ENCODE data around the gene SYCP2.

SYCP2 gene

GRCh38 chr20:59817406-59817805 is 116.0 kb downstream of the SYCP2 start:
- no peak overlapping the region for H3K27ac ChIP-seq (ENCODE audit: low read length, poor library complexity, severe bottlenecking)
- no peak overlapping the region for H2BK15ac ChIP-seq (ENCODE audit: low read depth, poor library complexity, severe bottlenecking)
- no peak overlapping the region for H2BK12ac ChIP-seq (ENCODE audit: low read length in 2 of 2)
- no peak overlapping the region for H3K4me2 ChIP-seq (ENCODE audit: low read length, poor library complexity, severe bottlenecking)
- H3K9me3 ChIP-seq (ENCODE audit: control insufficient read depth, low read length): no peaks in the 10 kb centered on the region
- no peak overlapping the region for H3K4me3 ChIP-seq (ENCODE audit: insufficient read depth in 1 of 2, low read depth in 1 of 2, low read length in 2 of 2)
- no peak overlapping the region for H3K23ac ChIP-seq (ENCODE audit: low read length in 2 of 2)
- no peak overlapping the region for H2AFZ ChIP-seq (ENCODE audit: low read depth, low read length)
- no peak overlapping the region for H3K4ac ChIP-seq (ENCODE audit: low read depth in 1 of 2, low read length in 2 of 2)
- H3K79me1 ChIP-seq (replicated peaks; ENCODE audit: low read length, poor library complexity, severe bottlenecking): no peaks in the 10 kb centered on the region
- no peak overlapping the region for H2BK5ac ChIP-seq (ENCODE audit: low read depth, low read length, poor library complexity, severe bottlenecking)
- H3K14ac ChIP-seq (ENCODE audit: low read length in 2 of 2): no peak overlapping the region
- no peaks in the 10 kb centered on the region for H3K36me3 ChIP-seq (ENCODE audit: control insufficient read depth in 1 of 2, insufficient read depth in 2 of 2, low read depth in 1 of 2, low read length in 2 of 2)
- no peak overlapping the region for H4K91ac ChIP-seq (ENCODE audit: low read length)
- H3K27me3 ChIP-seq (ENCODE audit: control insufficient read depth in 1 of 2, insufficient read depth in 1 of 2, low read length in 2 of 2): peaks cover 0 to 38% of the 10 kb centered on the region in 2 experiments
- H4K8ac ChIP-seq (ENCODE audit: low read length): no peak overlapping the region
- 73% methylated on average over 4 of the region's 4 CpGs for WGBS
- H3K9ac ChIP-seq (ENCODE audit: low read length): no peak overlapping the region
- DNase-seq: no peak
- no peak overlapping the region for H2BK120ac ChIP-seq (ENCODE audit: low read depth, low read length)
- H3K18ac ChIP-seq (ENCODE audit: low read depth in 1 of 2, low read length in 2 of 2): no peak overlapping the region
- no peaks in the 10 kb centered on the region for H3K4me1 ChIP-seq (ENCODE audit: control insufficient read depth, insufficient read depth, low read depth, low read length)
- no peak overlapping the region for H2AK5ac ChIP-seq (ENCODE audit: low read length, severe bottlenecking)

- 56% methylated on average over 4 of the region's 4 CpGs for WGBS
- Histone ChIP-seq H3K79me1 (replicated peaks; ENCODE audit: low read length, poor library complexity, severe bottlenecking) (no peaks in the 10 kb centered on the region), H3K4me1 (ENCODE audit: control insufficient read depth, insufficient read depth, low read depth, low read length) (no peaks in the 10 kb centered on the region), H4K91ac (ENCODE audit: low read length) (no peak overlapping the region), H3K4me2 (ENCODE audit: low read length, poor library complexity, severe bottlenecking) (no peak overlapping the region), H3K18ac (ENCODE audit: low read depth in 1 of 2, low read length in 2 of 2) (no peak overlapping the region), H2BK15ac (ENCODE audit: low read depth, poor library complexity, severe bottlenecking) (no peak overlapping the region), H3K36me3 (ENCODE audit: control insufficient read depth in 1 of 2, insufficient read depth in 2 of 2, low read depth in 1 of 2, low read length in 2 of 2) (no peaks in the 10 kb centered on the region), H2BK120ac (ENCODE audit: low read depth, low read length) (no peak overlapping the region), H3K9me3 (ENCODE audit: control insufficient read depth, low read length) (no peaks in the 10 kb centered on the region), H3K27me3 (ENCODE audit: control insufficient read depth in 1 of 2, insufficient read depth in 1 of 2, low read length in 2 of 2) (peaks cover 0 to 39% of the 10 kb centered on the region in 2 experiments), H3K27ac (ENCODE audit: low read length, poor library complexity, severe bottlenecking) (no peak overlapping the region), H2AFZ (ENCODE audit: low read depth, low read length) (no peak overlapping the region), H2BK12ac (ENCODE audit: low read length in 2 of 2) (no peak overlapping the region), H3K23ac (ENCODE audit: low read length in 2 of 2) (no peak overlapping the region), H3K9ac (ENCODE audit: low read length) (no peak overlapping the region), H2AK5ac (ENCODE audit: low read length, severe bottlenecking) (no peak overlapping the region), H4K8ac (ENCODE audit: low read length) (no peak overlapping the region), H3K14ac (ENCODE audit: low read length in 2 of 2) (no peak overlapping the region), H3K4me3 (ENCODE audit: insufficient read depth in 1 of 2, low read depth in 1 of 2, low read length in 2 of 2) (no peak overlapping the region), H2BK5ac (ENCODE audit: low read depth, low read length, poor library complexity, severe bottlenecking) (no peak overlapping the region), H3K4ac (ENCODE audit: low read depth in 1 of 2, low read length in 2 of 2) (no peak overlapping the region)
- no peak for DNase-seq
Observed at GRCh38 chr20:59816146-59816738, 117.2 kb downstream of the SYCP2 start.

GRCh38 chr20:59814840-59815340 is 118.5 kb downstream of the SYCP2 start:
- H3K9me3 ChIP-seq (ENCODE audit: control insufficient read depth, low read length): no peaks in the 10 kb centered on the region
- no peak overlapping the region for H3K4ac ChIP-seq (ENCODE audit: low read depth in 1 of 2, low read length in 2 of 2)
- no peak overlapping the region for H3K14ac ChIP-seq (ENCODE audit: low read length in 2 of 2)
- H3K4me3 ChIP-seq (ENCODE audit: insufficient read depth in 1 of 2, low read depth in 1 of 2, low read length in 2 of 2): no peak overlapping the region
- no peak overlapping the region for H3K4me2 ChIP-seq (ENCODE audit: low read length, poor library complexity, severe bottlenecking)
- H4K91ac ChIP-seq (ENCODE audit: low read length): no peak overlapping the region
- no peak overlapping the region for H2BK5ac ChIP-seq (ENCODE audit: low read depth, low read length, poor library complexity, severe bottlenecking)
- H2BK120ac ChIP-seq (ENCODE audit: low read depth, low read length): no peak overlapping the region
- H3K4me1 ChIP-seq (ENCODE audit: control insufficient read depth, insufficient read depth, low read depth, low read length): no peaks in the 10 kb centered on the region
- no peak overlapping the region for H2AK5ac ChIP-seq (ENCODE audit: low read length, severe bottlenecking)
- no peak overlapping the region for H3K27ac ChIP-seq (ENCODE audit: low read length, poor library complexity, severe bottlenecking)
- DNase-seq: no peak
- no peak overlapping the region for H2BK12ac ChIP-seq (ENCODE audit: low read length in 2 of 2)
- no peaks in the 10 kb centered on the region for H3K79me1 ChIP-seq (replicated peaks; ENCODE audit: low read length, poor library complexity, severe bottlenecking)
- no peak overlapping the region for H4K8ac ChIP-seq (ENCODE audit: low read length)
- no peak overlapping the region for H2AFZ ChIP-seq (ENCODE audit: low read depth, low read length)
- 60% methylated on average over 8 of the region's 8 CpGs for WGBS
- H2BK15ac ChIP-seq (ENCODE audit: low read depth, poor library complexity, severe bottlenecking): no peak overlapping the region
- no peaks in the 10 kb centered on the region for H3K36me3 ChIP-seq (ENCODE audit: control insufficient read depth in 1 of 2, insufficient read depth in 2 of 2, low read depth in 1 of 2, low read length in 2 of 2)
- no peak overlapping the region for H3K9ac ChIP-seq (ENCODE audit: low read length)
- H3K27me3 ChIP-seq (ENCODE audit: control insufficient read depth in 1 of 2, insufficient read depth in 1 of 2, low read length in 2 of 2): peaks cover 0 to 36% of the 10 kb centered on the region in 2 experiments
- H3K18ac ChIP-seq (ENCODE audit: low read depth in 1 of 2, low read length in 2 of 2): no peak overlapping the region
- H3K23ac ChIP-seq (ENCODE audit: low read length in 2 of 2): no peak overlapping the region

- H3K4me1 ChIP-seq (ENCODE audit: control insufficient read depth, insufficient read depth, low read depth, low read length): no peaks in the 10 kb centered on the region
- no peak overlapping the region for H3K27ac ChIP-seq (ENCODE audit: low read length, poor library complexity, severe bottlenecking)
- H4K91ac ChIP-seq (ENCODE audit: low read length): no peak overlapping the region
- 65% methylated on average over 21 of the region's 21 CpGs for WGBS
- no peak overlapping the region for H4K8ac ChIP-seq (ENCODE audit: low read length)
- H3K27me3 ChIP-seq (ENCODE audit: control insufficient read depth in 1 of 2, insufficient read depth in 1 of 2, low read length in 2 of 2): peaks cover 0 to 36% of the 10 kb centered on the region in 2 experiments
- no peak overlapping the region for H2AFZ ChIP-seq (ENCODE audit: low read depth, low read length)
- H2BK120ac ChIP-seq (ENCODE audit: low read depth, low read length): no peak overlapping the region
- no peak overlapping the region for H3K4me3 ChIP-seq (ENCODE audit: insufficient read depth in 1 of 2, low read depth in 1 of 2, low read length in 2 of 2)
- no peak overlapping the region for H3K23ac ChIP-seq (ENCODE audit: low read length in 2 of 2)
- H3K4me2 ChIP-seq (ENCODE audit: low read length, poor library complexity, severe bottlenecking): no peak overlapping the region
- no peak overlapping the region for H3K4ac ChIP-seq (ENCODE audit: low read depth in 1 of 2, low read length in 2 of 2)
- H3K9me3 ChIP-seq (ENCODE audit: control insufficient read depth, low read length): no peaks in the 10 kb centered on the region
- no peak overlapping the region for H3K9ac ChIP-seq (ENCODE audit: low read length)
- no peak overlapping the region for H3K14ac ChIP-seq (ENCODE audit: low read length in 2 of 2)
- DNase-seq: no peak
- no peak overlapping the region for H2BK12ac ChIP-seq (ENCODE audit: low read length in 2 of 2)
- no peaks in the 10 kb centered on the region for H3K79me1 ChIP-seq (replicated peaks; ENCODE audit: low read length, poor library complexity, severe bottlenecking)
- no peak overlapping the region for H2BK15ac ChIP-seq (ENCODE audit: low read depth, poor library complexity, severe bottlenecking)
- no peak overlapping the region for H2AK5ac ChIP-seq (ENCODE audit: low read length, severe bottlenecking)
- no peaks in the 10 kb centered on the region for H3K36me3 ChIP-seq (ENCODE audit: control insufficient read depth in 1 of 2, insufficient read depth in 2 of 2, low read depth in 1 of 2, low read length in 2 of 2)
- no peak overlapping the region for H3K18ac ChIP-seq (ENCODE audit: low read depth in 1 of 2, low read length in 2 of 2)
- H2BK5ac ChIP-seq (ENCODE audit: low read depth, low read length, poor library complexity, severe bottlenecking): no peak overlapping the region
Observed at GRCh38 chr20:59813948-59814839, 119.2 kb downstream of the SYCP2 start.

Data from mesenchymal stem cell (in vitro differentiated cells and primary cell).